Measurements from ENCODE around the gene DCBLD1.

The DCBLD1 gene

DNA sequence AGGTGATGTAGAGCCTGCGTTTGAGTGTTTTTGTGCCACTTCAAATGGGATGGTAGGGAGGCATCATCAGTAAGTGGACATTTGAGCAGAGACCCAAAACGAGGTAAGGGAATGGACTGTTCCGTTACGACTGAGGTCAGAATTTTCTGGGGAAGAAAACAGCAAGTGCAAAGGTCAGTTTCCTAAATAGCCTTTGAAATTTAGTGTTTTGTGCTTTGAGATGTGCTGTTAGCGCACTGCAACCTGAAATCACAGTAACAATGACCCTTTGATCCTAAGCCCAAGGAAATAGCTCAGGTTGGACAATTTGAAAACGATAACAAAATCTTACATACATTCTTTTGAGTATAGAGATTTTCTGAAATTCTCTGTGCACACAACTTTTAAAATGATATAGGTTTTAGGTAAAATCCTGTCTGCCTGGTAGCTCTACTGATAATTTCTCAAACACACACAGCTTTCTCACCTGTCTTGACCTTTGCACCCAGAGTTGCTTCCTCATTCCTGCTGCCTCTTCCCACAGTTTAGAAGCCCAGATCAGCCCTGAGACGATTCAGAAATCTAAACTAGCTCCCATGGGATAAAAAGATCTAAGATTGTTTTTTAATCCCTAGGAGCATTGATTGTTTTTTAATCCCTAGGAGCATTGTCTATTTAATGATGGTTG is 22.1 kb downstream of the DCBLD1 start:
- H3K27me3 ChIP-seq (ENCODE audit: control insufficient read depth, low read length): peaks cover 6% of the 10 kb centered on the region
- H3K27ac ChIP-seq (ENCODE audit: low read depth, low read length): no peak overlapping the region
- no peak overlapping the region for H3K4me3 ChIP-seq (ENCODE audit: low read length)
- TF ChIP-seq EZH2phosphoT487 (IDR thresholded peaks at IDR 0.05; ENCODE audit: borderline replicate concordance, low read length): no peak
- TF ChIP-seq, protein P1, sequence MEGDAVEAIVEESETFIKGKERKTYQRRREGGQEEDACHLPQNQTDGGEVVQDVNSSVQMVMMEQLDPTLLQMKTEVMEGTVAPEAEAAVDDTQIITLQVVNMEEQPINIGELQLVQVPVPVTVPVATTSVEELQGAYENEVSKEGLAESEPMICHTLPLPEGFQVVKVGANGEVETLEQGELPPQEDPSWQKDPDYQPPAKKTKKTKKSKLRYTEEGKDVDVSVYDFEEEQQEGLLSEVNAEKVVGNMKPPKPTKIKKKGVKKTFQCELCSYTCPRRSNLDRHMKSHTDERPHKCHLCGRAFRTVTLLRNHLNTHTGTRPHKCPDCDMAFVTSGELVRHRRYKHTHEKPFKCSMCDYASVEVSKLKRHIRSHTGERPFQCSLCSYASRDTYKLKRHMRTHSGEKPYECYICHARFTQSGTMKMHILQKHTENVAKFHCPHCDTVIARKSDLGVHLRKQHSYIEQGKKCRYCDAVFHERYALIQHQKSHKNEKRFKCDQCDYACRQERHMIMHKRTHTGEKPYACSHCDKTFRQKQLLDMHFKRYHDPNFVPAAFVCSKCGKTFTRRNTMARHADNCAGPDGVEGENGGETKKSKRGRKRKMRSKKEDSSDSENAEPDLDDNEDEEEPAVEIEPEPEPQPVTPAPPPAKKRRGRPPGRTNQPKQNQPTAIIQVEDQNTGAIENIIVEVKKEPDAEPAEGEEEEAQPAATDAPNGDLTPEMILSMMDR (IDR thresholded peaks at IDR 0.05; ENCODE audit: low read depth, low read length, poor library complexity, severe bottlenecking): no peak
- no peaks in the 10 kb centered on the region for H3K4me1 ChIP-seq (ENCODE audit: control insufficient read depth, low read length)
- H3K9me3 ChIP-seq (ENCODE audit: control insufficient read depth, insufficient read depth, low read length): no peaks in the 10 kb centered on the region
- H3K79me2 ChIP-seq (ENCODE audit: control insufficient read depth, low read length): no peaks in the 10 kb centered on the region
- no peaks in the 10 kb centered on the region for H3K36me3 ChIP-seq (ENCODE audit: control insufficient read depth, low read length)
- H4K20me1 ChIP-seq (ENCODE audit: control insufficient read depth, insufficient read depth, low read depth, low read length): no peaks in the 10 kb centered on the region
- H3K4me2 ChIP-seq (ENCODE audit: low read length): no peak overlapping the region
- H3K9me2 ChIP-seq (replicated peaks; ENCODE audit: control insufficient read depth, low read length): no peaks in the 10 kb centered on the region
- no peaks in the 10 kb centered on the region for H3F3A ChIP-seq (ENCODE audit: control insufficient read depth, insufficient read depth)

DNA sequence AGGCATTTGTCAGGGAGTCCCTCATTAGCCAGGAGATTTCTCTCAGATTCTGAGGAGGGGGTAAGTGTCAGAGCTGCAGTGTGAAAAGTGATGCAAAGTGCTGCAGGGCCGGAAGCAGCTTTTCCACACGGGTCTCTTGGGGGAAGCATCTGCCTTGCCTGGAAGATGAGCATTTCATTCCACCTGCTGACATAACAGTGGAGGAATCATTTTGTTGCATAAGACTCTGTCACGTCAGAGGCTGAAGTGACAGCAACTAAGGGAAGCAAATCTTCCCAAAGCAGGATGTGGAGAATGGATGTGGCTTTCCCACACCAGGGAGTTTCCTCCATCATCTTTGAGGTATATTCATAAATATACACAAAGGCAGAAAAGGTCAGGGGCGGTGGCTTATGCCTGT is 22.8 kb downstream of the DCBLD1 start:
- no peak overlapping the region for H3K4me2 ChIP-seq (ENCODE audit: low read length)
- no peak for TF ChIP-seq EZH2phosphoT487 (IDR thresholded peaks at IDR 0.05; ENCODE audit: borderline replicate concordance, low read length)
- TF ChIP-seq, protein P1 (IDR thresholded peaks at IDR 0.05; ENCODE audit: low read depth, low read length, poor library complexity, severe bottlenecking): no peak
- H3F3A ChIP-seq (ENCODE audit: control insufficient read depth, insufficient read depth): no peaks in the 10 kb centered on the region
- no peak overlapping the region for H3K27ac ChIP-seq (ENCODE audit: low read depth, low read length)
- no peaks in the 10 kb centered on the region for H3K9me3 ChIP-seq (ENCODE audit: control insufficient read depth, insufficient read depth, low read length)
- H3K79me2 ChIP-seq (ENCODE audit: control insufficient read depth, low read length): no peaks in the 10 kb centered on the region
- no peaks in the 10 kb centered on the region for H3K36me3 ChIP-seq (ENCODE audit: control insufficient read depth, low read length)
- no peaks in the 10 kb centered on the region for H4K20me1 ChIP-seq (ENCODE audit: control insufficient read depth, insufficient read depth, low read depth, low read length)
- H3K27me3 ChIP-seq (ENCODE audit: control insufficient read depth, low read length): peaks cover 6% of the 10 kb centered on the region
- no peaks in the 10 kb centered on the region for H3K9me2 ChIP-seq (replicated peaks; ENCODE audit: control insufficient read depth, low read length)
- H3K4me1 ChIP-seq (ENCODE audit: control insufficient read depth, low read length): no peaks in the 10 kb centered on the region
- no peak overlapping the region for H3K4me3 ChIP-seq (ENCODE audit: low read length)

DNA sequence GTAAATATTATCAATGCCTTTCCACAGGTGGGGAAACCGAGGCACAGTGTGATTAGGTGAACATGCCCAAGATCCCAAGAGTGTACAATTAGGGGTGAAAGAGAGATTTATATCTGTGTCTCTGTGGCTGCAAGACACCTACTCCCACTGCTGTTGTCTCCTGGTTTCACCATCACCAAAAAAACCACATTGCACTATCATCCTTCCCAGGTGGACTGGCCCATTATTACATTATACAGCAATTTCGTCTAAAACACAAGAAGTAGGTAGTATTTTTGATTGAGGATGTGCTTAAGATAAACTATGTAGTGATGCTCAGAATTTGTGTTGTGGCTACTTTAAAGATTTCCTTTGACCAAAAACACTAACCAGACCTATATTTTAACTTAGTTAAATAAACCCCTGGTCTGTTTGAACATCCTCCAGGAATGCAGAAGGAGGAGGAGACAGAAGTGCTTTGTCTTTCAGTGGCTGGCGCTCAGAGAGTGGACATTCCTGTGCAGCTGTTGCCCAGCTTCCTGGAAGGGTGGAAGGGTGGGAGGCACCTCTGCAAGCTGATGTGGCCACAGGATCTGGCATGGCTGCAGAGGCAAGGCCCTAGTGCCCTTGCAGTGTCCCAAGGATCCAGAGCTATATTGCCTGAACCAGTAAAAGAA is 23.8 kb downstream of the DCBLD1 start:
- Histone ChIP-seq H3K4me2 (ENCODE audit: low read length) (no peak overlapping the region), H4K20me1 (ENCODE audit: control insufficient read depth, insufficient read depth, low read depth, low read length) (no peaks in the 10 kb centered on the region), H3F3A (ENCODE audit: control insufficient read depth, insufficient read depth) (no peaks in the 10 kb centered on the region), H3K79me2 (ENCODE audit: control insufficient read depth, low read length) (no peaks in the 10 kb centered on the region), H3K27me3 (ENCODE audit: control insufficient read depth, low read length) (peaks cover 6% of the 10 kb centered on the region), H3K4me1 (ENCODE audit: control insufficient read depth, low read length) (no peaks in the 10 kb centered on the region), H3K4me3 (ENCODE audit: low read length) (no peak overlapping the region), H3K9me3 (ENCODE audit: control insufficient read depth, insufficient read depth, low read length) (no peaks in the 10 kb centered on the region), H3K27ac (ENCODE audit: low read depth, low read length) (no peak overlapping the region), H3K36me3 (ENCODE audit: control insufficient read depth, low read length) (no peaks in the 10 kb centered on the region), H3K9me2 (replicated peaks; ENCODE audit: control insufficient read depth, low read length) (no peaks in the 10 kb centered on the region)
- TF ChIP-seq, protein P1 (IDR thresholded peaks at IDR 0.05; ENCODE audit: low read depth, low read length, poor library complexity, severe bottlenecking): no peak
- TF ChIP-seq EZH2phosphoT487 (IDR thresholded peaks at IDR 0.05; ENCODE audit: borderline replicate concordance, low read length): no peak
